HepG2 (cell line): ENCODE data around the gene GPR155. TPM values are rescaled to one million over a fixed set of nuclear protein-coding genes. Genes with fewer than 3 reads are reported as not detected.

Experiments
- ELF1 ChIP-seq: sonication (generic); formaldehyde crosslinking; IDR thresholded peaks from 2 replicates; pipeline ENCODE4 v1.4.0; 2020; ENCODE audit warnings: missing genetic modification reagents
- GATAD1 ChIP-seq: IDR thresholded peaks from 2 replicates; pipeline ENCODE4 v1.6.1; 2016; ENCODE audit warnings: missing genetic modification reagents, missing compliant biosample characterization
- KLF12 ChIP-seq: sonication (generic); formaldehyde crosslinking; IDR thresholded peaks from 2 replicates; pipeline ENCODE4 v1.4.0; 2020; ENCODE audit warnings: missing genetic modification reagents, borderline replicate concordance
- KLF6 ChIP-seq: IDR thresholded peaks from 2 replicates; pipeline ENCODE4 v1.8.0; 2016; ENCODE audit warnings: missing biosample characterization, missing genetic modification reagents
- LRRFIP1 ChIP-seq: sonication (generic); formaldehyde crosslinking; conservative IDR thresholded peaks from 2 replicates; pipeline ENCODE4 v1.4.0; 2020; ENCODE audit warnings: missing genetic modification reagents
- PRMT3 ChIP-seq: sonication (generic); formaldehyde crosslinking; IDR thresholded peaks from 2 replicates; pipeline ENCODE4 v1.8.1; 2022; ENCODE audit warnings: low read depth, mild to moderate bottlenecking, moderate library complexity, missing genetic modification reagents, borderline replicate concordance
- SALL1 ChIP-seq: sonication (generic); formaldehyde crosslinking; IDR thresholded peaks from 2 replicates; pipeline ENCODE4 v1.8.0; 2022; ENCODE audit warnings: mild to moderate bottlenecking, missing genetic modification reagents
- SOX13 ChIP-seq, 3 experiments: fragments of 450-650 bp in 1 of 3; sonication (generic) in 1 of 3; formaldehyde crosslinking in 1 of 3; IDR thresholded peaks in 2 of 3; conservative IDR thresholded peaks in 1 of 3; 2 replicates each; pipeline versions ENCODE4 v1.5.0 to v1.6.1; 2016 to 2020; ENCODE audit warnings: antibody characterized with exemption in 1 of 3, mild to moderate bottlenecking in 1 of 3, missing compliant biosample characterization in 1 of 3, missing genetic modification reagents in 1 of 3, moderate library complexity in 1 of 3
- TBX3 ChIP-seq: fragments of 450-650 bp; IDR thresholded peaks from 2 replicates; pipeline ENCODE4 v1.6.1; 2017; ENCODE audit warnings: antibody characterized with exemption, mild to moderate bottlenecking, inconsistent platforms, borderline replicate concordance
- ZNF138 ChIP-seq: sonication (generic); formaldehyde crosslinking; IDR thresholded peaks from 2 replicates; pipeline ENCODE4 v1.5.0; 2020; ENCODE audit warnings: mild to moderate bottlenecking, low read depth, missing genetic modification reagents
- ZNF280D ChIP-seq: sonication (generic); formaldehyde crosslinking; IDR thresholded peaks from 2 replicates; pipeline ENCODE4 v1.5.1; 2020; ENCODE audit warnings: mild to moderate bottlenecking, missing genetic modification reagents
- ZNF441 ChIP-seq: sonication (generic); formaldehyde crosslinking; IDR thresholded peaks from 2 replicates; pipeline ENCODE4 v1.7.0; 2021; ENCODE audit warnings: missing genetic modification reagents, borderline replicate concordance
- ZNF510 ChIP-seq: sonication (generic); formaldehyde crosslinking; IDR thresholded peaks from 2 replicates; pipeline ENCODE4 v1.4.0; 2020; ENCODE audit warnings: low read depth, mild to moderate bottlenecking, missing genetic modification reagents
- ZNF547 ChIP-seq: sonication (generic); formaldehyde crosslinking; IDR thresholded peaks from 2 replicates; pipeline ENCODE4 v1.5.1; 2020; ENCODE audit warnings: mild to moderate bottlenecking, missing genetic modification reagents
- ZNF710 ChIP-seq: sonication (generic); formaldehyde crosslinking; IDR thresholded peaks from 2 replicates; pipeline ENCODE4 v1.5.0; 2020; ENCODE audit warnings: mild to moderate bottlenecking, missing genetic modification reagents, borderline replicate concordance
- polyA plus RNA-seq, 8 experiments: library from polyadenylated mRNA; depleted of rRNA in 3 of 8; stranded (reverse) in 7 of 8; unstranded in 1 of 8; fragments of >200 nt; fragmentation: Illumina TruSeq in 4 of 8; extraction: Trizol in 4 of 8; gene quantifications; 2 replicates each; pipeline versions ENCODE4 v1.2.1 to v1.2.3, GENCODE V29; 2011 to 2016; ENCODE audit warnings: low read depth in 4 of 8, missing spikeins in 1 of 8, mixed read lengths in 1 of 8; ENCODE audit not compliant: insufficient read depth in 1 of 8
- total RNA-seq, 5 experiments: library from RNA; depleted of rRNA; stranded (reverse); fragments of >200 nt; fragmentation: Illumina TruSeq; extraction: Trizol; gene quantifications; 2 replicates each; pipeline ENCODE4 v1.2.3, GENCODE V29; 2016; ENCODE audit warnings: low read depth in 1 of 5
- TF ChIP-seq, protein P1 (sequence below): sonication (generic); formaldehyde crosslinking; IDR thresholded peaks from 2 replicates; pipeline ENCODE4 v1.4.0; 2020; ENCODE audit warnings: missing genetic modification reagents, borderline replicate concordance
- TF ChIP-seq, protein P2 (sequence below): IDR thresholded peaks from 2 replicates; pipeline ENCODE4 v1.6.1; 2012; ENCODE audit warnings: low read depth, low read length, improper control_type of control experiment

Gene GPR155
- total and polyA plus RNA-seq, 2 of the 13 experiments (the other 11 are each of a cell fraction or from before 2014, with no cell fraction given): 0.15 to 0.49 TPM

GRCh38 chr2:174487108-174487819, 435 bp upstream of the GPR155 start (continued):
- TF ChIP-seq, protein P1, sequence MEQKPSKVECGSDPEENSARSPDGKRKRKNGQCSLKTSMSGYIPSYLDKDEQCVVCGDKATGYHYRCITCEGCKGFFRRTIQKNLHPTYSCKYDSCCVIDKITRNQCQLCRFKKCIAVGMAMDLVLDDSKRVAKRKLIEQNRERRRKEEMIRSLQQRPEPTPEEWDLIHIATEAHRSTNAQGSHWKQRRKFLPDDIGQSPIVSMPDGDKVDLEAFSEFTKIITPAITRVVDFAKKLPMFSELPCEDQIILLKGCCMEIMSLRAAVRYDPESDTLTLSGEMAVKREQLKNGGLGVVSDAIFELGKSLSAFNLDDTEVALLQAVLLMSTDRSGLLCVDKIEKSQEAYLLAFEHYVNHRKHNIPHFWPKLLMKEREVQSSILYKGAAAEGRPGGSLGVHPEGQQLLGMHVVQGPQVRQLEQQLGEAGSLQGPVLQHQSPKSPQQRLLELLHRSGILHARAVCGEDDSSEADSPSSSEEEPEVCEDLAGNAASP (CRISPR knock-in tag): no peak
- TF ChIP-seq PRMT3 (CRISPR knock-in tag) (no peak), LRRFIP1 (CRISPR knock-in tag) (no peak), ZNF138 (CRISPR knock-in tag) (no peak), ZNF280D (CRISPR knock-in tag) (no peak), KLF12 (no peak), KLF6 (CRISPR knock-in tag) (peak; percentile 39; the same call in 1 of the 2 replicates), TBX3 (no peak), ZNF510 (CRISPR knock-in tag) (no peak), ZNF441 (CRISPR knock-in tag) (no peak), ZNF710 (no peak), GATAD1 (CRISPR knock-in tag) (peak; percentile 29; the same call in 1 of the 2 replicates), ZNF547 (CRISPR knock-in tag) (no peak), ELF1 (CRISPR knock-in tag) (peak; percentile 88), SALL1 (no peak), SOX13 (IDR thresholded peaks at IDR 0.05) (no peak), SOX13 (CRISPR knock-in tag; conservative IDR thresholded peaks at IDR 0.05 in 1 of 2, IDR thresholded peaks at IDR 0.05 in 1 of 2) (peak in 1 of 2 experiments; percentile 7; a peak in 1 of 4 replicates)
- TF ChIP-seq, protein P2, sequence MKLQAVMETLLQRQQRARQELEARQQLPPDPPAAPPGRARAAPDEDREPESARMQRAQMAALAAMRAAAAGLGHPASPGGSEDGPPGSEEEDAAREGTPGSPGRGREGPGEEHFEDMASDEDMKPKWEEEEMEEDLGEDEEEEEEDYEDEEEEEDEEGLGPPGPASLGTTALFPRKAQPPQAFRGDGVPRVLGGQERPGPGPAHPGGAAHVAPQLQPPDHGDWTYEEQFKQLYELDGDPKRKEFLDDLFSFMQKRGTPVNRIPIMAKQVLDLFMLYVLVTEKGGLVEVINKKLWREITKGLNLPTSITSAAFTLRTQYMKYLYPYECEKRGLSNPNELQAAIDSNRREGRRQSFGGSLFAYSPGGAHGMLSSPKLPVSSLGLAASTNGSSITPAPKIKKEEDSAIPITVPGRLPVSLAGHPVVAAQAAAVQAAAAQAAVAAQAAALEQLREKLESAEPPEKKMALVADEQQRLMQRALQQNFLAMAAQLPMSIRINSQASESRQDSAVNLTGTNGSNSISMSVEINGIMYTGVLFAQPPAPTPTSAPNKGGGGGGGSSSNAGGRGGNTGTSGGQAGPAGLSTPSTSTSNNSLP: no peak
